Dendritic cell treated with granulocyte-macrophage colony-stimulating factor and Interleukin-4, amounts not matched to agents 40 ng/mL and 50 ng/mL, for 4 days (primary cell): ENCODE measurements around the gene JARID2.

Source experiments
- H3K27ac Mint-ChIP-seq: one replicate; pipeline ENCODE4 v1.8.0; 2022; ENCODE audit warnings: mild to moderate bottlenecking, mixed read lengths
- H3K27me3 Mint-ChIP-seq: one replicate; pipeline ENCODE4 v1.8.0; 2022; ENCODE audit warnings: mild to moderate bottlenecking, mixed read lengths
- H3K36me3 Mint-ChIP-seq: one replicate; pipeline ENCODE4 v1.8.0; 2022; ENCODE audit warnings: low read depth, mixed read lengths
- H3K4me1 Mint-ChIP-seq: one replicate; pipeline ENCODE4 v1.8.0; 2022; ENCODE audit warnings: low read depth, mixed read lengths
- H3K4me3 Mint-ChIP-seq: one replicate; pipeline ENCODE4 v1.8.0; 2022; ENCODE audit warnings: mild to moderate bottlenecking, moderate library complexity, mixed read lengths
- H3K9me3 Mint-ChIP-seq: one replicate; pipeline ENCODE4 v1.8.0; 2022; ENCODE audit warnings: mixed read lengths
- intact Hi-C: fragments of 100-400 bp; cut with micrococcal nuclease; formaldehyde crosslinking; loops from one replicate; pipeline ENCODE4 v1.15.0; 2022

Gene JARID2

GRCh38 chr6:15366003-15366535 lies 120.2 kb downstream of the JARID2 start:
- Mint-ChIP-seq H3K4me3 (no peak overlapping the region), H3K36me3 (peaks cover 9% of the 10 kb centered on the region), H3K27me3 (no peaks in the 10 kb centered on the region), H3K9me3 (no peaks in the 10 kb centered on the region), H3K27ac (peak overlapping the region; percentile 60), H3K4me1 (peaks cover 52% of the 10 kb centered on the region)
- intact Hi-C loops: no loop called here

DNA sequence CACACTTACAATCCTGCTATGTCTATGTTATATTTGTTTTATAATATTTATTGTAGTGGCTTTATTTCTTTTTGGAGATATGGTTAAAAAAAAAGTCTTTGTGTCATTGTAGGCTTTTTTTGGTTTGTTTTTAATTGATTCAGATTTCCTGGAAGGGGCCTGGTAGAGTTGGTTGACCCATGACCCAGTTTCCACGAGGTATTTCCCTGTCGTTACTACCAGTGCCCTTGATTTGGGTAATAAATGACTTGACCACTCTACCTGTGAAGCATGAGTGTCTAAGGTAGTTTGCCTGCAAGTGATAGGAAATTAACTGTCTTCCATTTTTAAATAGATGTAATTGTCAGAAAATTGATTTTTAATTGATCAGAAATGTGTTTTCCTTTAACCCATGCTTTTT lies 121.0 kb downstream of the JARID2 start:
- intact Hi-C loops: no loop called here
- Mint-ChIP-seq H3K36me3 (peaks cover 9% of the 10 kb centered on the region), H3K27ac (peak overlapping the region; percentile 78), H3K4me3 (no peak overlapping the region), H3K9me3 (no peaks in the 10 kb centered on the region), H3K4me1 (peaks cover 61% of the 10 kb centered on the region), H3K27me3 (no peaks in the 10 kb centered on the region)

DNA sequence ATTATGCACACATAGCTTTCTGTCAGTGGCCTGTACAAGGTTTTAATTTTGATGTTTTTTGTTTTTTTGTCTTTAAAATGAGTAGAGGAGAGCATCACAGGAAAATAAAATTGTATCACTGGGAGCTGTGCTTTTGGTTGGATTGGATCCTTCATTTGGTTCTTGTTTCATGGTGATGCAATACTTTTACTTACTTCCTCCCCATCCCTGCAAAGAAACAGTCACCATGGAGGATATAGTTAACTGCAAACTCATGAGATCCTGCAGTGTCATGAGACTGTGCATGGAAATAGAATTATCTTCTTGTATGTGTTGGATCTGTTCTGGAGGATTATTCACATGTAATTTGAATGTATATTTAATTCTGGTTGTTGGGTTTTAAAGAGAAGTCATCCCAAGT lies 122.3 kb downstream of the JARID2 start:
- Mint-ChIP-seq H3K27ac (peak overlapping the region; percentile 78), H3K4me3 (no peak overlapping the region), H3K36me3 (peaks cover 9% of the 10 kb centered on the region), H3K4me1 (peaks cover 63% of the 10 kb centered on the region), H3K27me3 (no peaks in the 10 kb centered on the region), H3K9me3 (no peaks in the 10 kb centered on the region)
- intact Hi-C loops: no loop called here

GRCh38 chr6:15368873-15369272 lies 123.0 kb downstream of the JARID2 start:
- Mint-ChIP-seq H3K9me3 (no peaks in the 10 kb centered on the region), H3K27me3 (no peaks in the 10 kb centered on the region), H3K4me1 (peaks cover 63% of the 10 kb centered on the region), H3K36me3 (peaks cover 9% of the 10 kb centered on the region), H3K4me3 (no peak overlapping the region), H3K27ac (peak overlapping the region; percentile 78)
- intact Hi-C loops: no loop called here

DNA sequence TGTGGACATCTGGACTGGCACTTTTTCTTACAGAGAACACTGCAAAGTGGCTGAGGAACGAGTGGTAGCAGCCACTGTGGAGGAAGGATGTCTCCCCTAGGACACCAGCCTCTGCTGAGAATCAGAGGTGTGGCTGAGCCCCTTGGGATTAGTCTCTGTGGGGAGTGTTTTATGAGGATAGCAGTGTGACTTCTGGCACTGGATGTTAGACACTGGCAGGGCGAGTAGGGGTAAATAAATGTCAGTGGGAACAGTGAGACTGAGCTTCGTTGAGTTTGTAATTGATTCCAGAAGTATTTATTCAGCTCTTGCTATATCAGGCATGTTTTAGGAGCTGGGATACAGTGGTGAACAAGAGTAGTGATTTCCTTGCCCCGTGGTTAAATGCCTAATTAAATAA lies 124.0 kb downstream of the JARID2 start:
- Mint-ChIP-seq H3K27ac (peak overlapping the region; percentile 51), H3K4me1 (peaks cover 63% of the 10 kb centered on the region), H3K27me3 (no peaks in the 10 kb centered on the region), H3K4me3 (no peak overlapping the region), H3K9me3 (no peaks in the 10 kb centered on the region), H3K36me3 (peaks cover 9% of the 10 kb centered on the region)
- intact Hi-C loops: no loop called here

GRCh38 chr6:15370733-15371671 lies 125.1 kb downstream of the JARID2 start:
- peaks cover 61% of the 10 kb centered on the region for H3K4me1 Mint-ChIP-seq
- intact Hi-C loops: no loop called here
- H3K27ac Mint-ChIP-seq: peak overlapping the region; percentile 34
- H3K9me3 Mint-ChIP-seq: no peaks in the 10 kb centered on the region
- H3K4me3 Mint-ChIP-seq: no peak overlapping the region
- H3K27me3 Mint-ChIP-seq: no peaks in the 10 kb centered on the region
- peaks cover 9% of the 10 kb centered on the region for H3K36me3 Mint-ChIP-seq

- intact Hi-C loops: no loop called here
- Mint-ChIP-seq H3K36me3 (peaks cover 9% of the 10 kb centered on the region), H3K4me3 (no peak overlapping the region), H3K9me3 (peaks cover 7% of the 10 kb centered on the region), H3K27ac (no peak overlapping the region), H3K27me3 (no peaks in the 10 kb centered on the region), H3K4me1 (peaks cover 50% of the 10 kb centered on the region)
Observed at GRCh38 chr6:15372932-15373331, 127.1 kb downstream of the JARID2 start.

DNA sequence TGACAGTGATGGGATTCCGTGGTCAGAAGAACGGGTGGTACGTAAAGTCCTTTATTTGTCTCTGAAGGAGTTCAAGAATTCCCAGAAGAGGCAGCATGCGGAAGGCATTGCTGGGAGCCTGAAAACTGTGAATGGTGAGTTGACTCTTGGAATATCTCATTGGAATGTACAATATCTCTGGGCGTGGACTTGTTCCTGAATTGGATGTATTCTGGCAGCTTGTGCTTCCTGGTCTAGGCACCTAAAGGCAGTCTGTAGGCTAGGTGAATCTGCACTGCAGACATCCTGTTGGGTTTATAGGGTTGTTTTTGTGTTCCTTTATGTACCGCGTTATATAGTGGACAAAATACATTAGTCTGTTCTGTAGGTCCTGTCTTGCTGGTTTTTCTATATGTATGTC lies 128.2 kb downstream of the JARID2 start:
- no peaks in the 10 kb centered on the region for H3K27me3 Mint-ChIP-seq
- peaks cover 50% of the 10 kb centered on the region for H3K4me1 Mint-ChIP-seq
- H3K9me3 Mint-ChIP-seq: peaks cover 7% of the 10 kb centered on the region
- intact Hi-C loops: no loop called here
- peaks cover 9% of the 10 kb centered on the region for H3K36me3 Mint-ChIP-seq
- no peak overlapping the region for H3K4me3 Mint-ChIP-seq
- H3K27ac Mint-ChIP-seq: no peak overlapping the region

GRCh38 chr6:15375018-15375417 lies 129.1 kb downstream of the JARID2 start:
- Mint-ChIP-seq H3K27me3 (no peaks in the 10 kb centered on the region), H3K4me1 (peaks cover 50% of the 10 kb centered on the region), H3K4me3 (no peak overlapping the region), H3K9me3 (peaks cover 7% of the 10 kb centered on the region), H3K36me3 (peaks cover 4% of the 10 kb centered on the region), H3K27ac (no peak overlapping the region)
- intact Hi-C loops: no loop called here

DNA sequence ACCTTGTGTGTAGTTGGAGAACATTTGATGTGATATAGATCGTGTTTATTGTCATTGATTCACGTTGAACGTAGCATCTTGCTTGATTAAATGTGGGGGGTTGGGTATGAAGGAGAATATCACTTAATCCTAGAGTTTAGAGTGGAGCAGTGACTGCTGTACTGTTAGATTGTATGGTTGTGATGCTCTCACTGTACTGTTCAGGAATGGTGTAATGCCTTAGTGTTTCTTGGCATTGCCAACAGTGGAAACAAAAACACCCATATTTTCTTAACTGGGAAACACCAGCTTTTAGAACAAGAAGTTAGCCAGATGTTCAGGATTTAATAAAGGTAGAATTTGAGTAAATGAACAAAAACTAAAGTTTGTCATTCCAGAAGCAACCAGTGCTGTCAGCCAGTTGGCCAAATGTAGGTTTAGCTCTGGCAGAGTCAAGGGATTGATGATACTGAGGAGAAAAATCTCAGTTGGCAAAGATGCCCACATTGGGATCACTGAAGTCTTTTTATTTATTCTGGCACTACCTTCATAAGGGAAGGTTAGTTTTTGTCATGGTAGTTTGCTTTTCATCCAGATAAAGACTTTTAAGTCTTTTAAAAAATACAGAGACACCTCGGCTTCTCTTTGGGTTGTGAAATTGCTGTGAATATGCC lies 129.9 kb downstream of the JARID2 start:
- Mint-ChIP-seq H3K4me1 (peaks cover 53% of the 10 kb centered on the region), H3K27ac (no peak overlapping the region), H3K27me3 (no peaks in the 10 kb centered on the region), H3K9me3 (peaks cover 7% of the 10 kb centered on the region), H3K36me3 (peaks cover 10% of the 10 kb centered on the region), H3K4me3 (no peak overlapping the region)
- intact Hi-C loops: no loop called here

DNA sequence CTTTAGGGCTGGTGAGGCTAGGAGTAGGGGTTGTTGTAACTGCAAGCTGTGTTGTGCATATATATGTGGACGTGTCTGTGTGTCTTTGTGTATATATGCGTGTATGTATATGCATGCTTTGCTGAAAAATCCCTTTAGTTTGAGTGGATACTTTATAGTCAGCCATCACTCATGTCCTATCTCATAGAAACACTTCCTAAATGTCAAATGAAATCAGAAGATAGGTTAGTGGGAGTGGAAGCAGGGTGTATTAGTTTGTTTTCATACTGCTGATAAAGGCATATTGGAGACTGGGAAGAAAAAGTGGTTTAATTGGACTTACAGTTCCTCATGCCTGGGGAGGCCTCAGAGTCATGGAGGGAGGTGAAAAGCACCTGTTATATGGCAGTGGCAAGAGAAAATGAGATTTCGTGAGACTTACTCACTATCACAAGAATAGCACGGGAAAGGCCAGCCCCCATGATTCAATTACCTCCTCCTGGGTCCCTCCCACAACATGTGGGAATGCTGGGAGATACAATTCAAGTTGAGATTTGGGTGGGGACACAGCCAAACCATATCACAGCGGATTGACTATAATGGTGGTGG lies 131.1 kb downstream of the JARID2 start:
- H3K4me1 Mint-ChIP-seq: peaks cover 50% of the 10 kb centered on the region
- intact Hi-C loops: no loop called here
- H3K36me3 Mint-ChIP-seq: peaks cover 17% of the 10 kb centered on the region
- H3K27ac Mint-ChIP-seq: no peak overlapping the region
- H3K4me3 Mint-ChIP-seq: no peak overlapping the region
- peaks cover 7% of the 10 kb centered on the region for H3K9me3 Mint-ChIP-seq
- no peaks in the 10 kb centered on the region for H3K27me3 Mint-ChIP-seq

GRCh38 chr6:15378272-15378671 lies 132.4 kb downstream of the JARID2 start:
- Mint-ChIP-seq H3K9me3 (peaks cover 7% of the 10 kb centered on the region), H3K27me3 (no peaks in the 10 kb centered on the region), H3K36me3 (peaks cover 17% of the 10 kb centered on the region), H3K4me1 (peaks cover 62% of the 10 kb centered on the region), H3K4me3 (no peak overlapping the region), H3K27ac (no peak overlapping the region)
- intact Hi-C loops: no loop called here

DNA sequence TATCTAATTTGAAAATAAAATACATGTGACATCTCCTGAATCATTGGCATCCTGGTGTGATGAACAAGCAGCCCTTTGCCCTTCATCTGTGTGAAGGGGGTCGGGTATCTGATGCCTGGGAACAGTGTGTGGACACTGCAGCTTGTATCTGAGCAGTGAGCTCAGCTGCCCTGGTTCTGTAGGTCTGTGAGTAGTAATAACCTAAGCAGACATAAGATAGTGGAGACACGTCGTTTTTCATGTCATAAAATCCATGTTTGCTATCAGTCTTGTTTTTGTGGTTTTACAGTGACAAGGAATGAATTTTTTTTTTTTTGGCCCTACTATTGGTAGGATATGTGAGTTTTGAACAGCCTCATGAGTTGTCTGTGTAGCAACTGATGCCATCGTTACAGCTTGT lies 133.0 kb downstream of the JARID2 start:
- peaks cover 66% of the 10 kb centered on the region for H3K4me1 Mint-ChIP-seq
- peaks cover 7% of the 10 kb centered on the region for H3K9me3 Mint-ChIP-seq
- no peaks in the 10 kb centered on the region for H3K27me3 Mint-ChIP-seq
- intact Hi-C loops: no loop called here
- H3K4me3 Mint-ChIP-seq: no peak overlapping the region
- peaks cover 17% of the 10 kb centered on the region for H3K36me3 Mint-ChIP-seq
- H3K27ac Mint-ChIP-seq: no peak overlapping the region

DNA sequence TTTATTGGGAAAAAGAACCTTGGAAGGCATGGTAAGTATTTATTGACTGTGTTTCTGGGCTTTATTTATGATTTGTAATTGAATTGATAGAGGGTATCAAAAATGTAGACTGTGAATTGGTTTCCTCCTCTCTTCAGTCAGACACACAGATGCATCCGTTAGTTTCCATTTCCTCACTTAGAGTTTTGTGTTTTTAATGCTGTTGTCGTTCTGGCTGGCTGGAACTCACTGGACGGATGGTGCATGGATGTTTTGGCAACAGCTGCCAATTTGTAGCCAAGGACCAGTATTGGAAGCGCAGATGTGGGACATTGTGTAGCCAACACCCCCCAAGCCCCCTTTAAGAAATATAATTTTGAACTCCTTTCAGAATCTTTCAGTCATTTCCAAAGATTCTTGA lies 134.5 kb downstream of the JARID2 start:
- H3K27ac Mint-ChIP-seq: no peak overlapping the region
- intact Hi-C loops: no loop called here
- H3K36me3 Mint-ChIP-seq: peaks cover 17% of the 10 kb centered on the region
- peaks cover 79% of the 10 kb centered on the region for H3K4me1 Mint-ChIP-seq
- peaks cover 7% of the 10 kb centered on the region for H3K9me3 Mint-ChIP-seq
- H3K4me3 Mint-ChIP-seq: no peak overlapping the region
- no peaks in the 10 kb centered on the region for H3K27me3 Mint-ChIP-seq
